HG03095 (cell line): ENCODE measurements around the gene KIAA1671.

Experiments
- ATAC-seq: cut with Tn5 transposase; IDR thresholded peaks from one replicate; pipeline ENCODE4 v1.9.1; 2021; ENCODE audit warnings: moderate library complexity; ENCODE audit not compliant: unreplicated experiment

Gene KIAA1671

DNA sequence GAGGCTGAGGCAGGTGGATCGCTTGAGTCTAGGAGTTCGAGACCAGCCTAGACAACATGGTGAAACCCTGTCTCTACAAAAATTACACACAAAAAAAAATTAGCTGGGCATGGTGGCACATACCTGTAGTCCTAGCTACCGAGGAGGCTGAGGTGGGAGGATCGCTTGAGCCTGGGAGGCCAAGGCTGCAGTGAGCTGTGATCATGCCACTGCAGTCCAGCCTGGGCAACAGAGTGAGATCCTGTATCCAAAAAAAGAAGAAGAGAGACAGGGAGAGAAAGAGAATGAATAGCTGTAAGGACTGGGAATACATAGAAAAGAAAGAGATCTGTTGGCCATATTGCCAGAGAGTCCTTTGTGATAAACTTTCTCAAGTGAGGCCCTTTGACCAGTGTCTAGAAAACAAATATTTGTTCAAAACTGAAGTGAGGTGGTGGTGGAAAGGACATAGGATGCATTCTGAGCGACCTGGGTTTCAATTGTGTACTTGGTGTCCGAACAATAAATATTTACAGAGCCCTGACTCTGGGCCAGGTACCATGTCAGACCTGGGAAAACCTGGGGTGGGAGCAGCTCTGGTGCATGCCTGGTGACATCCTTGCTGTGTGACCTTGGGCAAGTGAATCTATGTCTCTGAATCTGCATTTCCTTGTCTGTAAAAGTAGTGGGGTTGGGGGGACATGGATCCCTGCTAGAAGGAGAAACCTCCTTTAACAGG, 157.5 kb downstream of the KIAA1671 start:
- no peak for ATAC-seq

DNA sequence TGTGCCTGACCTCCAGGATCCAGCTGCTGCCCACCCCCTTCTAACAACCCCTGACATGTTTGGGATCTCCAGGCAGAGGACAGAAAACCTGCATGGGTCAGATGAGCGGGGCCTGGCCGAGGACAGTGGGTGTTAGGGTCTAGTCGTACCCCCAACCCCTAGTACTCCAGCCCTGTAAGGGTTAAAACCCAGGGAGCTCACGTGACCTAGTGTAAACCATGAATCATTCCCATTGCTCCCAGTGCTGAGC, 158.0 kb downstream of the KIAA1671 start:
- no peak for ATAC-seq

DNA sequence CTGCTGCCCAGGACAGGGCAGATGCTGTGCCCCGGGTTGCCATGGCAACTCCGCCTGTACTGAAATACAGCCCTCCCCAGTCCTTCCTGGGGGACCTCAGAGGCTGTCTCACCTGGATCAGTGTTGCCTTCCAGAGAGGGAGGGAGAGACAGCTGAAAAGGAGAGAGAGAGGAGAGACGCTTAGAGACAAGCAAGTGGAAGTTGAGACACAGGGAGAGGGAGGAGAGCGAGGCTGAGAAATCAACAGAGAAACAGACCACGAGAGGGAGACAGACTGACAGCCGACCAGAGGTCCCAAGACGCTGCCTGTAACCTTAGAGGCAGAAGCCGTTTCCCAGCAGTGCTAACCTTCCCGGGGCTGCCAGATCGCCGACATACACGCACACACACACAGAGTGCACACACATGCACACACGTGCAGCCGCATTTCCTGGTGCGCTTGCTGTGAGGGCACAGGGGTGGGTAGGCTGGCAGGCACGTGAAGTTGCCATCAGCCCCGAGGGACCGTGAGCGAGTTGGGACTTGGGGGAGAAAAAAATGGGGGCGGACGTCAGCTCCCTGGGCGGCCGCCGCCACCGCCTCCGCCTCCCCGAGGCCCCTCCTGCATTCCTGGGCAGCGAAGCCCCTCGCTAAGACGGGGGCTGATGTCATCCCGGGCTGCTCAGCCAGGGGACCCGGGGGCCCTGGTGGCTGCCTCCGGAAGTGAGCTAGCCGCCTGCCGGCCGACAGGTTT, 158.5 kb downstream of the KIAA1671 start:
- ATAC-seq: no peak

DNA sequence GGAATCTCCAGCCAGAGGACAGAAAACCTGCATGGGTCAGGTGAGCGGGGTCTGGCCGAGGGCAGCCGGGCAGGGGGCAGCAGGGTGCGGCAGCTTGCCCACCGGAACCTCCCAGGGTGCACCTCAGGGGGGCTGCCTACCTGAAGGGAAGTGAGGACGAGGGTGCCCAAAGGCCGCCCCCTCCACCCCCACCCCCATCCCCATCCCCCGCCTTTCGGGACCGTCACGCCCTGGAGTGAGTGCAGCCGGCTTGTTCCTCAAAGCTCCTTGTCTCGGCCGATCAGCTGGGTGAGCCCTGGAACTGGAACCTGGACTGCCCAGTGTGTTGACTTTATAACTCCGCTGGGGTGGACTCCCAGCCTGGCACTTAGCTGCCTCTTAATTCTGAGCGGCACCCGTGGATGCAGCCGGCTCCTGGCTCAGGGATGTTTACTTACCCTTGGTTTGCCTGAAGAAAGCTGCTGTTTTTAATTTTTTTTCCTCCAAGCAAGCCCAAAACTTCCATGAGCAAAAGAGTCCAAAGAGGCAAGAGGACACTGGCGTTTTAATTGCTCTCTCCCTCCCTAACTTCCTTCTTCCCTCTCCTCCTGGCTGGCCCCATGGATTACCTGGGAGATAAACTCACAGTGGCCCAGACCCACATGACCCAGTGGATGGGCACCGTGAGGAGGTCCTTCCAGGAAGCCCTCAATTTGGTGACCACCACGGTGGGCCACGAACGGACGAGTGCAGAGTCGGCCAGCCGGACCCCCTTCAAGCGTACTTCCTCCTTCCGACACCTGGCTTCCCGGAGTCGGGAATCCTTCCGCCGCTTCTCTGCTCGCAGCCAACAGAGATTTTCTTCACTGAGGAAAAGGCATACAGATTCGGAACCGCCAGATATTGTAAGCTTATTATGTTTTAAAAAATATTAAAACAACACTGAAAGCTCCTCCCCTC, 159.3 kb downstream of the KIAA1671 start:
- ATAC-seq: no peak

DNA sequence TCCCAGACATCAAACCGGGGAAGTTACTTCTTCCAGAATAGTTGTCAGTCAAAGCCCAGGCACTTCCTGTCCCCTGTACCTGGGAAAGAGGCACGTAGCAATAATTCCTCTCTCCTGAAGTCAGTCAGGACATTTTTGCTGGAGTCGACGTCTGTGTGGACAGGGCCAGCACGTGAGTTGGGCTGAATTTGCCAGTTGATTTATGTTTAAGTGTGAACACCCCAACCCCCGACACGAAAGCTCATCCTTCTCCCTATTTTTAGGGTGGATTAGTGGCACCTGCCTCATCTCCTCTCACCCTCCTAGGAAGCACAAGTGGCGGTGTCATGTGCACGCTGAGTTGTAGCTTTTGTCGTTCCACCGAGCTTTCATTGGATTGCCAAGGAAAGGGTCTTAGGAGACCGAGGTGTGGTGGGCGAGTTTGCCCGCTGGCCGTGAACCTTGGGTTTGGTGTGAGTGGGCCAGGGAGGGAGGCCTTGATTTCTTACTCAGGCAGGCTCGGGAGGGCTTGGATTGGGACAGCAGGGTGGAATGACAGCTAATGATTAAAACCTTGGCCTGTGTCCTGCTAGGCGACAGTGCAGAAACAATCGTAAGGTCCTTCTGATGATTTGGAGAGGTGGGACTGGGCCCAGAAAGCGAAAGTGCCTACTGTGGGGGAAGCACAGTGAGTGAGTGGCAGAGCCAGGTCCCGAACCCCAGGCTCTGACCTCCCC, 160.2 kb downstream of the KIAA1671 start:
- no peak for ATAC-seq

DNA sequence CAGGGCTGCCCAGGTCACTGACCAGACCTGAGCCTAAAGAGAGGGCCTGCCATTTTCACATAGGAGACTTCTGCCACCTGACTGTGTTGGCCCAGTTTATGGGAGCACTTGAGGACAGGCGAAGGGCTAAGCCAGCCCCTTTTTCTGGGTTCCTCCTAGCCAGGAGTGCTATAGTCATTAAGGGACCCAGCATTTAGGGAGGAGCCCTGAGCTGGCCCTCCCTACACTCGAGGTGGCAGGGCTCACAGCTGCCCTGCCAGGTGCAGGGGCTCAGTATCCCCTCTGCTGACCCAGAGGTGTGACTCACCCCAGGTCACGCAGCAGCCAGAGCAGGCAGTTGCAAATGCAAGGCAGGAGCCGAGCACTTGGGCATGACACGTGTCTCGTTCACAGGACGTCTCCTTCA, 160.8 kb downstream of the KIAA1671 start:
- no peak for ATAC-seq

- no peak for ATAC-seq
Measured at GRCh38 chr22:25114369-25115362, 162.2 kb downstream of the KIAA1671 start.

GRCh38 chr22:25119609-25120008, 167.1 kb downstream of the KIAA1671 start:
- ATAC-seq: no peak

GRCh38 chr22:25120093-25120561, 167.6 kb downstream of the KIAA1671 start:
- ATAC-seq: no peak

- no peak for ATAC-seq
Measured at GRCh38 chr22:25120761-25121212, 168.3 kb downstream of the KIAA1671 start.

- no peak for ATAC-seq
Measured at GRCh38 chr22:25122136-25122764, 169.7 kb downstream of the KIAA1671 start.

DNA sequence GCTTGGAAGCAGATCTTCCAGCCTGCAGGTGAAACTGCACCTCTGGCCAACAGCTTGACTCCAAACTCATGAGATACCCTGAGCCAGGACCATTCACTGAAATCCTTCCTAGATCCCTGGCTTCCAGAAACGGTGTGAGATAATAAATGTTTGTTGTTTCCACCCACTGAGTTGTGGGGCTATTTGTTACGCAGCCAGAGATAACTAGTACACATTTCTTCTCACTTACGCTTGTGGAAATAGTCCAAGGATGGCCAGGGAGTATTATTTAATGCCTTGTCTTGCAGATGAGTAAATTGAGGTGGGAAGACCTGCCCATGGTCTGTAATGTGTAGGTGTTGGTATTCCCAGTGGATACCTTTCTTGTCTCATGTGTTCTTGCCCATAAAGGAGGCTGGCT, 171.2 kb downstream of the KIAA1671 start:
- no peak for ATAC-seq

DNA sequence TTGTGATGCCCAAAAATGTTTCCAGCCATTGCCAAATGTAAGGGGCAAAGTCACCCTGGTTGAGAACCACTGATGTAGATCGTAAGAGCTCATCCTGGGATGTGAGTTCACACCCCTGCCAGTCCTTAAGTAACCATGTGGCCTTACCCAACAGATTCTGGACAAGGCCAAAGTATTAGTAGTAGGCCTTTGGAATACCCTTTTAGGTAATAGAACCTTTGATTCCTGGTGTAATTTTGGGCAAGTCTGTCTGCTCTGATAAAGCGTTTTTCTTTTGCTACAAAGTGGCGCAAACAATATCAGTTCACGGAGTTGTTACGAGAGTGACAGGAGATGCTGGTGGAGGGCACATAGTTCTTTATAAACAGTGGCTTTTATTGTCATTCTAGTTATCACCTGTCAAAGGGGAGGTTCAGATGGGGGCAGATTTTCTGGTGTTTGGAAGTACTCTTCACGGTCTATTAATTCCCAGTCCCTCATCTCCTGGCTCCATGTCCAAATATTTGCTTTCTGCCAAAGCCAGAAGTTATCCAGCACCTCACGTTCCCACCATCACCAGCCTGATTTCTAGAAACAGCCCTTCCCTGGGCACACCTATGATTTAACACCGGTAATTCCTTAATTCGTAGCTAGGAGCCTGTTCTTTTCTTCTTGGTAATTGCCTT, 173.3 kb downstream of the KIAA1671 start:
- ATAC-seq: no peak

- ATAC-seq: no peak
Measured at GRCh38 chr22:25126510-25126909, 174.0 kb downstream of the KIAA1671 start.

DNA sequence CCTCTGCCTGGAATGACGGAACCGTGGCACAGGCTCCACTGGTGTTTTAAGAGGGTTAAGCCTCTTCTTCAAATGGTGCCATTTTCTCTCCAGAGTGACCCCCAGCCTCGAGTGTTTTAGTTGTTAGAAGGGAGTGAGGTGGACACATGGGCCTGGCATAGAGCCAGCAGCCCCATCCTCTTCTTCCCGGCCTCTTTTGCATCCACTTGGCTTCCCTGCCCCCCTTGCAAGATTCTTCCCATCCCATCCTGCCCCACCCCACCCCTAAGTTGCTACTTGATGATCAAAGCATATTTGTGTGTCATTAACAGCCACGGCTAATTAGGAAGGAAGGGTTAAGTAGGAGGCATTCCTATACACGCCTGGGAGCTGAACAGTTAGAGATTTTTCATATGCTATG, 174.8 kb downstream of the KIAA1671 start:
- ATAC-seq: no peak

DNA sequence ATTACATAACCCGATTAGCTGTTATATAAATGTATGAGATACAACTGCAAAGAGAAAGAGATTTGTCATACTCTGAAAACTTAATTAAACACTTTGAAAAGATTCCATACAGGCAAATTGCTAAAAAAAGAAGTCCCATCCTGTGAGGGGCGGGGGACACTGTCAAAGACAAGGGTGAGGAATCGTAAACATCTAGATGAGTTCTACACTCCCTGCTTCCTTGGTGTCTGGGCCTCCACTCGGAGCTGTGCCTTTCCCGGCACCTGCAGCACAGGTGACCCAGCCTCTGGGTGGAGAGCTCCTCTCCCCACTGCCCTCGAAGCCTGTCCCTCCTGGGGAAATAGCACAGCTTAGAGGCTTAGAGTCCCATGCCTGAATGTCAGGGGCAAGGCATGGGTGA, 177.9 kb downstream of the KIAA1671 start:
- ATAC-seq: no peak

GRCh38 chr22:25131198-25131887, 178.8 kb downstream of the KIAA1671 start:
- ATAC-seq: no peak

DNA sequence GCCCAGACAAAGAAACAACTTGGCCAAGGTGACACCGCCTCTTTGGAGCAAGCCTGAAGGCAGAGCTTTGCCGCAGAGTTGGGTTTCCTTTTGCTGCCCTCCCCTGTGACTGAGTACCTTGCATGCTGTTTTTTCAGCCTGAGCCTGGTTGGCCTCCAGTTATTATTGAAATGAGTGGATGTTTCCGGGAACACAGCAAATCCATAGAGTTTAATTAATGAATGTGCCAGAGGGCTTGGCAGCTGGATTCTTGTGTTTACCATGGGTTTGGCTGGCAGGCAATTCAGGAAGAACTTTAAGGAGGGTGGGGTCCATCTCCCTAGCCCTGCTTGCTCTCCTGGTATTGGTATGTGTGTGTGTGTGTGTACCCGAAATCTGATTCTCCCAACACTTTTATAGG, 181.5 kb downstream of the KIAA1671 start:
- no peak for ATAC-seq
